OCI-LY7 (cell line): Measurements from ENCODE around the gene LARP7.

Source experiments
- EZH2phosphoT487 ChIP-seq: fragments of 200-600 bp; sonication (generic); IDR thresholded peaks from 2 replicates; pipeline ENCODE4 v1.6.1; 2018; ENCODE audit warnings: low read depth, borderline replicate concordance, mild to moderate bottlenecking, mixed run types, antibody characterized with exemption, low read length, moderate library complexity, mixed read lengths
- TF ChIP-seq, protein P1 (sequence below): fragments of 200-600 bp; sonication (generic); conservative IDR thresholded peaks from 2 replicates; pipeline ENCODE4 v1.5.1; 2014; ENCODE audit warnings: mild to moderate bottlenecking, antibody characterized with exemption, low read length, moderate library complexity, mixed read lengths

DNA sequence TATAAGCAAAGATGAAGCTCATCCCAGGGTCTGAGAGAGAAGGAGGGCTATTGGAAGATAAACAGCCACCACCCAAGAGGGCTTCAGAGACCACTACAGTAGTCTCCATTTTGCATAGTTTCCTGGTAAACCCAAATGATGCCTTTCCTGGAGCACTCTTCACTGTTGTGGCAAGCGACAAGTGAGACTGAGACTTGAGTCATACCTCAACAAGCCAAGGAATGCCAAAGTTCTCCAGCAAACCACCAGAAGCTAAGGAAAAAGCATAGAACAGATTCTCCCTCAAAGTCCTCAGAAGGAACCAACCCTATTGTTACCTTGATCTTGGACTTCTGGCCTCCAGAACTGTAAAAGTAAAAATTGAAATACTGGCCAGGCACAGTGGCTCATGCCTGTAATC, 65.9 kb downstream of the LARP7 start:
- TF ChIP-seq, protein P1, sequence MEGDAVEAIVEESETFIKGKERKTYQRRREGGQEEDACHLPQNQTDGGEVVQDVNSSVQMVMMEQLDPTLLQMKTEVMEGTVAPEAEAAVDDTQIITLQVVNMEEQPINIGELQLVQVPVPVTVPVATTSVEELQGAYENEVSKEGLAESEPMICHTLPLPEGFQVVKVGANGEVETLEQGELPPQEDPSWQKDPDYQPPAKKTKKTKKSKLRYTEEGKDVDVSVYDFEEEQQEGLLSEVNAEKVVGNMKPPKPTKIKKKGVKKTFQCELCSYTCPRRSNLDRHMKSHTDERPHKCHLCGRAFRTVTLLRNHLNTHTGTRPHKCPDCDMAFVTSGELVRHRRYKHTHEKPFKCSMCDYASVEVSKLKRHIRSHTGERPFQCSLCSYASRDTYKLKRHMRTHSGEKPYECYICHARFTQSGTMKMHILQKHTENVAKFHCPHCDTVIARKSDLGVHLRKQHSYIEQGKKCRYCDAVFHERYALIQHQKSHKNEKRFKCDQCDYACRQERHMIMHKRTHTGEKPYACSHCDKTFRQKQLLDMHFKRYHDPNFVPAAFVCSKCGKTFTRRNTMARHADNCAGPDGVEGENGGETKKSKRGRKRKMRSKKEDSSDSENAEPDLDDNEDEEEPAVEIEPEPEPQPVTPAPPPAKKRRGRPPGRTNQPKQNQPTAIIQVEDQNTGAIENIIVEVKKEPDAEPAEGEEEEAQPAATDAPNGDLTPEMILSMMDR: no peak
- TF ChIP-seq EZH2phosphoT487: no peak
